Thoracic aorta (tissue), 2 donors: ENCODE results near the gene GRB10. TPM values are rescaled to one million over a fixed set of nuclear protein-coding genes. Genes with fewer than 3 reads are reported as not detected.
"Not testable (repeated sequence)": the region's sequence is repeated elsewhere in the genome, so short reads cannot be mapped to it uniquely, and the experiment has no call there.

Source experiments
- ATAC-seq: fragments of 150-250 bp; one replicate; pipeline ENCODE4 v1.8.0; 2017; ENCODE audit warnings: low read depth; ENCODE audit not compliant: insufficient number of reproducible peaks, low FRiP score
- DNase-seq: peaks from one replicate; pipeline ENCODE4 v3.0.0-alpha.2; 2020; ENCODE audit warnings: low spot score
- H3K27ac ChIP-seq, 2 donors: fragments of 200-600 bp; sonication (generic); 1 replicate in 1 of 2; 2 replicates in 1 of 2; pipeline ENCODE4 v1.5.1; 2016; ENCODE audit warnings: mild to moderate bottlenecking in 2 of 2, moderate library complexity in 2 of 2
- H3K27me3 ChIP-seq: fragments of 200-600 bp; sonication (generic); replicated peaks from 2 replicates; pipeline ENCODE4 v1.6.0; 2016; ENCODE audit warnings: mild to moderate bottlenecking; ENCODE audit not compliant: insufficient read depth
- H3K36me3 ChIP-seq: fragments of 200-600 bp; sonication (generic); one replicate; pipeline ENCODE4 v1.5.1; 2016
- H3K4me1 ChIP-seq, 2 donors: fragments of 200-600 bp; sonication (generic); 1 replicate in 1 of 2; 2 replicates in 1 of 2; pipeline versions ENCODE4 v1.5.1 to v1.6.0; 2016; ENCODE audit warnings: low read depth in 2 of 2, mild to moderate bottlenecking in 1 of 2; ENCODE audit not compliant: control insufficient read depth in 1 of 2
- H3K4me3 ChIP-seq: fragments of 200-600 bp; sonication (generic); 2 replicates; pipeline ENCODE4 v1.5.1; 2016; ENCODE audit warnings: mild to moderate bottlenecking
- H3K9me3 ChIP-seq: fragments of 200-600 bp; sonication (generic); 2 replicates; pipeline ENCODE4 v1.5.1; 2016
- CTCF ChIP-seq: fragments of 200-600 bp; sonication (generic); IDR thresholded peaks from one replicate; pipeline ENCODE4 v1.5.1; 2019; ENCODE audit warnings: antibody characterized with exemption
- total RNA-seq, 2 donors: library from RNA; depleted of rRNA; stranded (reverse); fragments of >200 nt; gene quantifications; one replicate each; pipeline versions ENCODE4 v1.1.0 to v1.2.3, GENCODE V29; 2016

GRB10 gene
- total RNA-seq, 2 donors from 2014 or later: 59.2 to 104 TPM

GRCh38 chr7:50584386-50584785 lies 198.3 kb downstream of the GRB10 start:
- H3K4me3 ChIP-seq: no peak overlapping the region
- no peak for ATAC-seq
- TF ChIP-seq CTCF: no peak
- H3K4me1 ChIP-seq: no peaks in the 10 kb centered on the region
- no peak overlapping the region for H3K27ac ChIP-seq
- no peaks in the 10 kb centered on the region for H3K27me3 ChIP-seq
- no peak for DNase-seq
- H3K36me3 ChIP-seq: no peaks in the 10 kb centered on the region
- peaks cover 7% of the 10 kb centered on the region for H3K9me3 ChIP-seq

GRCh38 chr7:50583295-50583694 lies 199.4 kb downstream of the GRB10 start:
- ATAC-seq, H3K9me3 ChIP-seq, H3K4me3 ChIP-seq, H3K27me3 ChIP-seq, H3K36me3 ChIP-seq, H3K4me1 ChIP-seq, H3K27ac ChIP-seq, DNase-seq: not testable (repeated sequence)

GRCh38 chr7:50582271-50582670 lies 200.4 kb downstream of the GRB10 start:
- not testable (repeated sequence) for H3K27ac ChIP-seq, DNase-seq, H3K9me3 ChIP-seq, H3K36me3 ChIP-seq, ATAC-seq, H3K4me1 ChIP-seq, H3K4me3 ChIP-seq, H3K27me3 ChIP-seq

- not testable (repeated sequence) for H3K36me3 ChIP-seq, H3K4me3 ChIP-seq, DNase-seq, H3K27me3 ChIP-seq, ATAC-seq, H3K4me1 ChIP-seq, H3K27ac ChIP-seq, H3K9me3 ChIP-seq
These were observed 202.0 kb downstream of the GRB10 start for GRCh38 chr7:50580666-50581065.

- Histone ChIP-seq H3K27ac (no peak overlapping the region), H3K4me3 (no peak overlapping the region), H3K4me1 (no peaks in the 10 kb centered on the region), H3K27me3 (no peaks in the 10 kb centered on the region), H3K9me3 (peaks cover 7% of the 10 kb centered on the region), H3K36me3 (no peaks in the 10 kb centered on the region)
- TF ChIP-seq CTCF: no peak
- DNase-seq (no peak), ATAC-seq (no peak)
These were observed 202.6 kb downstream of the GRB10 start for GRCh38 chr7:50580057-50580456.

- H3K9me3 ChIP-seq, ATAC-seq, H3K27me3 ChIP-seq: not testable (repeated sequence)
These were observed 204.6 kb downstream of the GRB10 start for GRCh38 chr7:50578105-50578504.

GRCh38 chr7:50577569-50577968 lies 205.1 kb downstream of the GRB10 start:
- no peak for TF ChIP-seq CTCF
- ATAC-seq: no peak
- Histone ChIP-seq H3K4me3 (no peak overlapping the region), H3K27ac (no peak overlapping the region), H3K27me3 (no peaks in the 10 kb centered on the region), H3K4me1 (no peaks in the 10 kb centered on the region), H3K9me3 (no peaks in the 10 kb centered on the region), H3K36me3 (no peaks in the 10 kb centered on the region)
- no peak for DNase-seq

More at GRCh38 chr7:50578105-50578504, 204.6 kb downstream of the GRB10 start:
- not testable (repeated sequence) for H3K27ac ChIP-seq, H3K4me3 ChIP-seq, H3K36me3 ChIP-seq, H3K4me1 ChIP-seq, DNase-seq

- not testable (repeated sequence) for DNase-seq, H3K27ac ChIP-seq, H3K9me3 ChIP-seq, H3K27me3 ChIP-seq, ATAC-seq, H3K36me3 ChIP-seq, H3K4me3 ChIP-seq, H3K4me1 ChIP-seq
These were observed 206.3 kb downstream of the GRB10 start for GRCh38 chr7:50576388-50576787.
